GM18907 (cell line): ENCODE data around the gene F10.

Source experiments
- ATAC-seq: cut with Tn5 transposase; IDR thresholded peaks from one replicate; pipeline ENCODE4 v1.9.1; 2021; ENCODE audit warnings: mild to moderate bottlenecking, moderate library complexity; ENCODE audit not compliant: unreplicated experiment

F10 gene

GRCh38 chr13:113166681-113167080 lies 44.1 kb downstream of the F10 start:
- no peak for ATAC-seq

GRCh38 chr13:113167155-113167554 lies 44.6 kb downstream of the F10 start:
- ATAC-seq: no peak

GRCh38 chr13:113167575-113167974 lies 45.0 kb downstream of the F10 start:
- ATAC-seq: no peak

GRCh38 chr13:113168211-113168610 lies 45.6 kb downstream of the F10 start:
- no peak for ATAC-seq

GRCh38 chr13:113169277-113170272 lies 47.0 kb downstream of the F10 start:
- ATAC-seq: no peak

- ATAC-seq: no peak
Observed at GRCh38 chr13:113170511-113170910, 47.9 kb downstream of the F10 start.

- ATAC-seq: no peak
Observed at GRCh38 chr13:113171250-113172125, 48.9 kb downstream of the F10 start.

GRCh38 chr13:113172419-113172926 lies 49.9 kb downstream of the F10 start:
- no peak for ATAC-seq

GRCh38 chr13:113176280-113176679 lies 53.7 kb downstream of the F10 start:
- ATAC-seq: no peak

- ATAC-seq: no peak
Observed at GRCh38 chr13:113176822-113177221, 54.2 kb downstream of the F10 start.

GRCh38 chr13:113178070-113178895 lies 55.7 kb downstream of the F10 start:
- no peak for ATAC-seq

GRCh38 chr13:113178896-113179167 lies 56.2 kb downstream of the F10 start:
- no peak for ATAC-seq

- ATAC-seq: no peak
Observed at GRCh38 chr13:113179374-113180230, 57.0 kb downstream of the F10 start.

GRCh38 chr13:113182046-113182445 lies 59.4 kb downstream of the F10 start:
- no peak for ATAC-seq

GRCh38 chr13:113183450-113184129 lies 61.0 kb downstream of the F10 start:
- no peak for ATAC-seq

- no peak for ATAC-seq
Observed at GRCh38 chr13:113184568-113185440, 62.2 kb downstream of the F10 start.

- ATAC-seq: peak; percentile 88
Observed at GRCh38 chr13:113186061-113186900, 63.7 kb downstream of the F10 start.
